GM18858 (cell line): ENCODE data around the gene CYP2R1.
"Not testable (repeated sequence)": the region's sequence is repeated elsewhere in the genome, so short reads cannot be mapped to it uniquely, and the experiment has no call there.

Experiments used
- ATAC-seq: cut with Tn5 transposase; IDR thresholded peaks from one replicate; pipeline ENCODE4 v1.9.1; 2021; ENCODE audit not compliant: unreplicated experiment

CYP2R1 gene

GRCh38 chr11:14894657-14895598 lies 2.9 kb upstream of the CYP2R1 start:
- ATAC-seq, result no peak

- no peak for ATAC-seq
These were observed 546 bp upstream of the CYP2R1 start for GRCh38 chr11:14892577-14892976.

GRCh38 chr11:14891143-14892035 lies 642 bp downstream of the CYP2R1 start:
- peak; percentile 39 for ATAC-seq

GRCh38 chr11:14886513-14886912 lies 5.5 kb downstream of the CYP2R1 start:
- no peak for ATAC-seq

- no peak for ATAC-seq
These were observed 7.3 kb downstream of the CYP2R1 start for GRCh38 chr11:14884667-14885273.

GRCh38 chr11:14883683-14884082 lies 8.3 kb downstream of the CYP2R1 start:
- not testable (repeated sequence) for ATAC-seq

GRCh38 chr11:14882196-14882595 lies 9.8 kb downstream of the CYP2R1 start:
- ATAC-seq, result no peak

GRCh38 chr11:14881576-14882193 lies 10.3 kb downstream of the CYP2R1 start:
- ATAC-seq, result no peak

- ATAC-seq, result no peak
These were observed 16.9 kb downstream of the CYP2R1 start for GRCh38 chr11:14875163-14875562.

- ATAC-seq, result no peak
These were observed 18.4 kb downstream of the CYP2R1 start for GRCh38 chr11:14873632-14874031.

- ATAC-seq, result no peak
These were observed 20.0 kb downstream of the CYP2R1 start for GRCh38 chr11:14872032-14872431.

GRCh38 chr11:14863775-14864174 lies 28.3 kb downstream of the CYP2R1 start:
- not testable (repeated sequence) for ATAC-seq

GRCh38 chr11:14861680-14862079 lies 30.4 kb downstream of the CYP2R1 start:
- no peak for ATAC-seq

- ATAC-seq, result no peak
These were observed 31.5 kb downstream of the CYP2R1 start for GRCh38 chr11:14860511-14860910.

GRCh38 chr11:14858404-14858803 lies 33.6 kb downstream of the CYP2R1 start:
- no peak for ATAC-seq

GRCh38 chr11:14857621-14858020 lies 34.4 kb downstream of the CYP2R1 start:
- no peak for ATAC-seq

- ATAC-seq, result no peak
These were observed 36.1 kb downstream of the CYP2R1 start for GRCh38 chr11:14855890-14856289.

- no peak for ATAC-seq
These were observed 38.0 kb downstream of the CYP2R1 start for GRCh38 chr11:14854057-14854456.

GRCh38 chr11:14852571-14853177 lies 39.4 kb downstream of the CYP2R1 start:
- no peak for ATAC-seq

GRCh38 chr11:14842002-14842401 lies 50.0 kb downstream of the CYP2R1 start:
- no peak for ATAC-seq
